Omental fat pad (tissue), 4 donors: ENCODE measurements around the gene DPF1. TPM values are rescaled to one million over a fixed set of nuclear protein-coding genes. Genes with fewer than 3 reads are reported as not detected.

Experiments
- ATAC-seq: fragments of 150-250 bp; one replicate; pipeline ENCODE4 v1.9.1; 2016; ENCODE audit warnings: mild to moderate bottlenecking, moderate library complexity; ENCODE audit not compliant: low FRiP score
- DNase-seq: peaks from one replicate; pipeline ENCODE4 v3.0.0-alpha.2; 2019; ENCODE audit warnings: low spot score
- CTCF ChIP-seq, 3 donors: fragments of 450-650 bp; IDR thresholded peaks; one replicate each; pipeline ENCODE4 v1.5.1; 2016 to 2017; ENCODE audit warnings: antibody characterized with exemption in 3 of 3, mild to moderate bottlenecking in 3 of 3, moderate library complexity in 2 of 3
- total RNA-seq, 4 donors: library from RNA; depleted of rRNA; stranded (reverse); fragments of >200 nt; gene quantifications; one replicate each; pipeline ENCODE4 v1.1.0, GENCODE V29; 2016

The DPF1 gene
- total RNA-seq, 4 donors from 2014 or later: not detected

DNA sequence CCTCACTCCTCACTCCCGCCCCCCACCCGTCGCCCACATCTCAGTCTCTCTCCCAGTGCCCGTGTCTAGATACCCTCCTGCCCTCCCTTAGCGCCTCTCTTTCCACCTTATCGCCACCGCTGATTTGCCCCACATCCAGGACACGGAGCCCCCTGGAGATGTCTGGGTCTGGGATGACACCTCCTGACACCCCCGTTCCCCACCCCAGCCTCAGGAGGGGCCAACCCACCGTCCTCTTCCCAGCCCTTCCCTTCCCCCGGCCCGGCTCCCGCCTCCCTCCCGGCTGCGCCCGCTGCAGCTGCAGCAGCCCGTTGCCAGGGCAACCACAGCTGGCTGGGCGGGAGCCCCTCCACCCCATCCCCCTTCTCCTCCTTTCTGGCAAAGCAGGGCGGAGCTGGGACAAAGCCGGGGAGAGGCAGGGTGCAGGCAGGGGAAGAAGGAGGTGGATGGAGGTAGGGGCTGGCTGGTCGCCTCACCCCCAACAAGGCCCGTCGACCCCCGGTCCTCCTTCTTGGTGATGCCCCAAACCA lies 13.5 kb downstream of the DPF1 start:
- no peak for TF ChIP-seq CTCF (IDR thresholded peaks at IDR 0.05)
- DNase-seq (no peak), ATAC-seq (no peak)

- peak; percentile 41 for ATAC-seq
- DNase-seq: no peak
- no peak for TF ChIP-seq CTCF (IDR thresholded peaks at IDR 0.05)
These were observed 14.2 kb downstream of the DPF1 start for GRCh38 chr19:38209671-38210457.

DNA sequence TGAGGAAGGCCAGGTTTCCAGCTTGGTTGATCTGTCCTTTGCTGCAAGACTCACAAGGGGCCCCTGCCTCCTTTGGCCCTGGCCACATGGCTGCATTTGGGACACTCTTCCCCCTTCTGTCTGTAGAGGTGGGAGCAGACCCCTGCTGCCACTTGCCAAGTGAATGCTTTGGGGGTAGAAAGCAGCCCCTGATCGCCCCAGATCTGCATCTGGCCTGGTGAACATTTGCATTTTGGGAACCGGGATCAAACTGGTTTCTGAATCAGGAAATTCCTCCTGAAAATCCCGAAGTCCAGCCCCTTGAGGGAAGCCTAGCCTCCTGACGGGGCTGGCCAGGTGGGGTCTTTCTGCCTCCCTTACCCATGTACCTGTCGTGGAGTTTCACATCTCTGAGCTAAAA lies 14.9 kb downstream of the DPF1 start:
- ATAC-seq: no peak
- no peak for TF ChIP-seq CTCF (IDR thresholded peaks at IDR 0.05)

GRCh38 chr19:38208571-38208970 lies 15.5 kb downstream of the DPF1 start:
- no peak for DNase-seq
- TF ChIP-seq CTCF (IDR thresholded peaks at IDR 0.05): no peak
- no peak for ATAC-seq

More for the DNA sequence above, 14.9 kb downstream of the DPF1 start:
- no peak for DNase-seq

DNA sequence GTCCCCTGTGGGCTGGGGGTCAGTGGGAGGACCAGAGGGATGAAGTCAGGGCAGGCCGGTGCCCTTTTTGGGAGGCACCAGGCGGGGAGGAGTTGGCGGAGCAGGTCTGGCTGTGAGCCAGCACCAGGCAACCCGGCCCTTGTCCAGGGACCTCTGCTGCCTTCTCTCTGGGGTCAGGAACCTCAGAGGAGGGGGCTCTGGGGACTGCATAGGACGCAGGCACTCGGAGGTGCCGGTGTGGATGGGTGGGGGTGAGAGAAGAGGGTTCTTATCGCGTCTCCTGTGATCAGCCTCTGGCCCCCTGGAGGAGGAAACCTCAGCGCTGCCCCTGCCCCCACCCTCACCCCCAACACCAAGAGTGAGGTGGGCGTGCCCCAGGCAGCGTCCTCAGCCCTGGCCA lies 16.5 kb downstream of the DPF1 start:
- TF ChIP-seq CTCF (IDR thresholded peaks at IDR 0.05): no peak
- ATAC-seq: no peak
- no peak for DNase-seq

GRCh38 chr19:38206928-38207327 lies 17.1 kb downstream of the DPF1 start:
- TF ChIP-seq CTCF (IDR thresholded peaks at IDR 0.05): no peak
- DNase-seq: no peak
- ATAC-seq: no peak
